K562 (cell line): ENCODE data around the gene HOXB5. TPM values are rescaled to one million over a fixed set of nuclear protein-coding genes. Genes with fewer than 3 reads are reported as not detected.

Experiments used
- ARID1B ChIP-seq: fragments of 450-650 bp; IDR thresholded peaks from 2 replicates; pipeline ENCODE4 v1.6.1; 2016; ENCODE audit warnings: antibody characterized with exemption, mild to moderate bottlenecking, inconsistent platforms
- BRF2 ChIP-seq: IDR thresholded peaks from 3 replicates; pipeline ENCODE4 v1.6.1; 2011; ENCODE audit warnings: borderline replicate concordance, mild to moderate bottlenecking; ENCODE audit not compliant: insufficient read length, insufficient read depth
- CEBPZ ChIP-seq: fragments of 150-350 bp; IDR thresholded peaks from 2 replicates; pipeline ENCODE4 v1.6.1; 2014; ENCODE audit warnings: low read depth, mild to moderate bottlenecking, low read length, borderline replicate concordance
- EZH2 ChIP-seq: IDR thresholded peaks from 2 replicates; pipeline ENCODE4 v1.6.1; 2012; ENCODE audit warnings: low read depth, mild to moderate bottlenecking, inconsistent platforms, low read length, borderline replicate concordance
- FOXJ2 ChIP-seq: fragments of 200-800 bp; sonication (Bioruptor generic); IDR thresholded peaks from 2 replicates; pipeline ENCODE4 v1.6.1; 2016; ENCODE audit warnings: missing genetic modification characterization, missing compliant biosample characterization
- GTF2A2 ChIP-seq: IDR thresholded peaks from 2 replicates; pipeline ENCODE4 v1.6.1; 2016; ENCODE audit warnings: mild to moderate bottlenecking, missing genetic modification characterization, missing compliant biosample characterization
- HMG20B ChIP-seq: fragments of 250-450 bp; sonication (Bioruptor Pico); IDR thresholded peaks from 2 replicates; pipeline ENCODE4 v1.5.0; 2021; ENCODE audit warnings: mild to moderate bottlenecking
- IRF9 ChIP-seq: fragments of 450-650 bp; IDR thresholded peaks from 2 replicates; pipeline ENCODE4 v1.6.1; 2016; ENCODE audit warnings: missing biosample characterization, missing genetic modification characterization
- PML ChIP-seq: IDR thresholded peaks from 2 replicates; pipeline ENCODE4 v1.6.1; 2012; ENCODE audit warnings: low read length, inconsistent platforms
- SIN3B ChIP-seq: fragments of 450-650 bp; IDR thresholded peaks from 2 replicates; pipeline ENCODE4 v1.6.1; 2017; ENCODE audit warnings: low read depth, mild to moderate bottlenecking, moderate library complexity
- ZNF277 ChIP-seq: fragments of 250-450 bp; sonication (Bioruptor Pico); IDR thresholded peaks from 2 replicates; pipeline ENCODE4 v1.8.0; 2022; ENCODE audit warnings: inconsistent platforms, mild to moderate bottlenecking, moderate library complexity, borderline replicate concordance
- ZNF431 ChIP-seq: sonication (generic); formaldehyde crosslinking; IDR thresholded peaks from 2 replicates; pipeline ENCODE4 v1.8.0; 2022; ENCODE audit warnings: mild to moderate bottlenecking, missing genetic modification reagents
- ZNF609 ChIP-seq: sonication (generic); formaldehyde crosslinking; IDR thresholded peaks from 2 replicates; pipeline ENCODE4 v1.8.1; 2023; ENCODE audit warnings: missing genetic modification reagents, mild to moderate bottlenecking, borderline replicate concordance
- polyA plus RNA-seq, 8 experiments: library from polyadenylated mRNA; depleted of rRNA in 4 of 8; stranded (reverse) in 5 of 8; unstranded in 3 of 8; fragments of >200 nt; fragmentation: Nextera tagmentation in 2 of 8; fragmentation: Illumina TruSeq in 1 of 8; extraction: Ambion mirVana in 2 of 8; extraction: Trizol in 1 of 8; gene quantifications; 2 replicates each; pipeline versions ENCODE4 v1.2.1 to v1.2.3, GENCODE V29; 2011 to 2014; ENCODE audit warnings: inconsistent platforms in 1 of 8, missing spikeins in 1 of 8
- total RNA-seq, 7 experiments: library from RNA; depleted of rRNA in 6 of 7; stranded (reverse); fragments of >200 nt in 6 of 7; fragmentation: Illumina TruSeq in 2 of 7; extraction: Trizol in 2 of 7; gene quantifications; 2 replicates each; pipeline versions ENCODE4 v1.2.1 to v1.2.3, GENCODE V29; 2011 to 2021; ENCODE audit warnings: low replicate concordance in 1 of 7

The HOXB5 gene
- total and polyA plus RNA-seq, 9 of the 15 experiments (the other 6 are each of a cell fraction or from before 2014, with no cell fraction given): 0.24 to 2.7 (median 0.65) TPM

- TF ChIP-seq ZNF609 (CRISPR knock-in tag): no peak
- no peak for TF ChIP-seq CEBPZ
- no peak for TF ChIP-seq SIN3B
- TF ChIP-seq ARID1B: no peak
- no peak for TF ChIP-seq FOXJ2
- TF ChIP-seq EZH2: no peak
- no peak for TF ChIP-seq BRF2
- no peak for TF ChIP-seq ZNF277 (CRISPR knock-in tag)
- TF ChIP-seq PML: no peak; the same call in 1 of the 2 replicates
- TF ChIP-seq ZNF431 (CRISPR knock-in tag): no peak
- no peak for TF ChIP-seq IRF9
- TF ChIP-seq HMG20B: no peak
- TF ChIP-seq GTF2A2 (tag): no peak
Observed at GRCh38 chr17:48610282-48611211, 17.0 kb upstream of the HOXB5 start, which contains the start of gene HOXB7 (continued).
